Hematopoietic multipotent progenitor cell treated with erythropoietin and hydrocortisone succinate and interleukin-3 and kit ligand, for 6 days (in vitro differentiated cells): Measurements from ENCODE around the gene PRICKLE2.

Source experiments
- DNase-seq: peaks from one replicate; pipeline ENCODE4 v3.0.0-alpha.2; 2015

PRICKLE2 gene

DNA sequence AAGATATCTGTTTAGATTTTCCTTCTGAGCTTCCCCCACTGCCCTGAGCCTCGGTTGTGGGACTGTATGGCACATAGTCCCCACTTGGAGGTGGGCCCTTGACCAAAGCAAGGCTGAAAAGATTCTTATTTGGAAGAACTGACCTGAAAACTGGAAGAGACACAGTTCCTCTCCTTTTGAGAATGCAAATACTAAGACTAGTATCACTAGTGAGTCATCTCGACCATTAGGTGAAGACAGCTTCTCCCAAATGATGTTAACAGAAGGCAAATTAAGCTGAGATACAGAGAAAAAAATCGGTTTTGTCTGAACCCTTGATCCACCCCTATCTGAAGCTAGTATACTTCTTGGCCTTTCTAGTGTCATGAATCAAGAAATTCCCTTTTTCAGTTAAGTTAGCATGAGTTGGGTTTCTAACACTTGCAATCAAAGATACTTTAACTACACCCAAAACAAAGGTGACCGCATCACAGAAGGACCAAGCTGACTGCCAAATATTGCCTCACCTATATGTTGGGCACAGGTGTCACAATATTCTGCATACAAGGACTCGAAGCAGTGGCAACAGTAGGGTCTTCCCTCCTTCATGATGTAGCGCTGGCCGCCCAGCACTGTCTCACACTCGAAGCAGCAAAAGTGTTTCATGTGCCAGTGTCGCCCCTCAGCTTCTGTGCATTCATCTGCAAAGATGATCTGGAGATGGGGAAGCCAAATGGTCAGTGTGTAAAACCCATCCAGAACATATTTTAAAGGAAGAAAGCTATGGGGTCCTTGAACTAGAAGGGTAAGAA, 72.4 kb downstream of the PRICKLE2 start:
- DNase-seq: no peak

DNA sequence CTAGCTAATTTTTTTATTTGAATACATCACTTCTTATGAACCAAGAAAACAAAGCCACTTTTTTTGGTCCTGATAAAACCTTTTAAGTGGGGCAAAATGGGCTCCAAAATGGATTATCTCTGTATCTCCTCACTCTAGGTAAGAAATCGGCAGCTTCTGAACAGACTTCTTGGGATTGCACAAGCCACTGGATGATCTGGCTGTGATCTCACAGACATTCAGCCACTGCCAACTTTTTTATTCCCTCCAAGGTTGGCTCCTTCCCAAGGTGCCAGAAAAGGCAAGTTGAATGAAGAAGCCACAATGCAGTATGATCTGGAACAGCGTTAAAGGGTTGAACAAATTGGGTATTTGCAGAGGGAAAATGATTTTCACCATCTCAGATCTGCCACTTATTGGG, 73.2 kb downstream of the PRICKLE2 start:
- no peak for DNase-seq

DNA sequence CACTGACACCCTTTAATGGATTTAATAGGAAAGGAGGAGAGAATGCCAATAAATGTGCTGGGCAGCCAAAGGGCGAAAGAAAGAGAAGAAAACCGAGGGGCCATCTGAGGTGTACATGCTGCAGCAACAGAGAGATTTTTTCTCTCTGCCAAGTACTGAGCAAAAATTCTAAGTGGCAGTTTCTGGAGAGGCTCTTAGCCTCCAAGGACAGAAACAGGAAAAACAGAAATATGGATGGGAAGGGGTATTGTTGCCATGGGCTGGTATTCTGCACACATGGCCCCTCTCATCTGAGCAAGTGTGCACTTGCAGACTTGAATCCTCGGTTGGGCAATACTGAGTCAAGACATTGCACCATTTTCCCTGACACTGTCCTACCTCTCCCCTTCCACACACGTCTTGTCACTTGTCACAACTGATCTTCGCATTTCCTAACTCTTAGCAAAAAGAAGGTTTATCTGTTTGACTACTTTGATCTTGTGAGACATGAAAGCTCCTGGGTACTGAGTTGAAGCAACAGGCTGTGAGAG, 73.9 kb downstream of the PRICKLE2 start:
- no peak for DNase-seq

DNA sequence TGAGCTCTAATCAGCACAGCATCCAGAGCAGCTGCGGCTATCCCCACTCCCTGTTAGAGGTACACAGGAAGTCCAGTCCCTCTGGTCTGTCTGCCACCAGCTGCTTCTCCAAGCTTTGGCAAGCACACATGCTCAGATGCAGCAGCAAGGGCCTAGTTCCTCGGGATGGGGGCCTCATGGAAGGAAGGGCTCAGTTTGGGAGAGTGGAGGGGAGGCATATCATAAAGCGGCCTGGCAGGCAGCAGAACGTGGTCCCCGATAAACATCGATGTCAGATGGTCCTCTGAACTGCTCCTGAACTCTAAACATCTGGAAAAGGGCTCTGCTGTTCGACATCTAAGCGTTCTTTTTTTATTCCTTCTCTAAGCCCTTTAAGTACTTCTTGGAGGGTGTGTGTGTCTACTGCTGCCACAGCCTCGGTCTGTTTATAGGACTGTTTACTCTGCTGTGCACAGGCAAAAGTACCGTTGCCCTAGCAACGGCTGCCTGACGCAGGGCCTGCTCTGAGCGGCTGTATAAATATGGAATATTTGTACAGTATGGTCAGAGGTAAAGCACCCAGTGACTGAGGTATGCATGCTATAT, 74.6 kb downstream of the PRICKLE2 start:
- DNase-seq: no peak

DNA sequence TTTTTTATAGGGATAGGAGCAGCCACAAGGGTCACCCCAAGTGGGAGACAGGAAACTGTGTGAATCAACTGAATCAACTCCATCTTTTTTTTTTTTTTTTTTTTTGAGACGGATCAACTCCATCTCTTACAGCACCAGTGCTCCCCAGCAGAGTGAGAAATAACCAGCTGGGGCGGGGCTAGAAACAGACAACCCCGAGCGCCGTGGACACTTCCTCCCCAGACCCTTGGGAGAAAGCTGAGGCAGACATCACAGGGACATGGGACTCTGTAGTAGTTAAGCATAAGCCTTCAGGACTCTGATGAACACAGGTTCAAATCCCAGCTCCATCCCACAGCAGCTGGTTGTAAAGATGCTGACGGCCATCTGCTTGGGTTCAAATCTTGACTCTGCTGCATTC, 75.4 kb downstream of the PRICKLE2 start:
- DNase-seq: no peak

DNA sequence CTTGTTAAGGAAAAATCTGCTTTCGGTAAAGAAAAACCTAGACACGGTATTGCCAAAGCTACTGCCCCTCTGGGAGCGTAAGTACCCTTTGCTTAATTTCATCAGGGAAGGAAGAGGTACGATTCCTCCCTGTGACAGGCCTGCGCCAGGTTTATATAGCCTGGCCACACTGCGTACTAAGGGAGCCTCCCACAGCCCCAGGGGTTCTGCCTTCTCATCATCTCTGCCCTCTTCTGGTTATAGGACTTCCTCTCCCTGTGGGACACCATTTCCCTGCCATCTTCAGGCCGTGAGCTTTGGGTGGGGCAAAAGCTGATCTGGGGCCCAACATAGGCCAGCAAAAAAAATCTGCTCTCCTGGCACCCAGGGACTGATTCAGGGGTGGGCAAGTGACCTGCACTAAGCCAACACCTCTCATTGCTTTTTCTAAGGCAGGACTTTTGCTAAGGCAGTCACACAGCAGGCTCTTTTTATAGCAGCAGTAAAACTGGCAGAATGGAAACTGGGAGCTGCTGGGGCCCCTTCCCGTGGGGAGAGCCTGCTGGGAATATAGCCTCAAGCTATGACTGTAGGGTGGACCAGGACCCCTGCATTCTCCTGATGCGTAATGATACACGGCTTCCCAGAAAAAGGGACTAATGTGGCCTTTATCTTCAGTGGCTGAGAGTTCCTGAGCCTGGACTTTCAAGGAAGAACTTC, 76.2 kb downstream of the PRICKLE2 start:
- DNase-seq: no peak

DNA sequence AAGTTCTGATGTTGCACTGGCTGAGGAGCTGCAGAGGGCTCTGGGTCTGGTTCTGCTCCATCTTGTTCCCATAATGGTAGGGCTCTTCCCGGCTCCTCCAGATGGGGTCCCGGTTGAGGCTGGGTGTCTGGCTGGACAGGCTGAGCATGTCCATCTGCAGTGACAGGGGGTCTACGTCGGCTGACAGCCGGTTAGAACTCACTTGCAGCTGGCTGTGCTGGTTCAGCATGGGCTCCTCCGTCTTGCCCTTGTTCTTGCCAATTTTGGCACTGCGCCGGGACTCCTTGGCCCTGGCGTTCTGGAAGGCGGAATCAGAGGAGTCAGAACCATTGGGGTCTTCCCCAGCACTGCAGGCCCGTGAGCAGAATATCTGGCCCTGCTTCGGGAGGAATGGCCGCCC, 78.1 kb downstream of the PRICKLE2 start:
- DNase-seq: no peak

DNA sequence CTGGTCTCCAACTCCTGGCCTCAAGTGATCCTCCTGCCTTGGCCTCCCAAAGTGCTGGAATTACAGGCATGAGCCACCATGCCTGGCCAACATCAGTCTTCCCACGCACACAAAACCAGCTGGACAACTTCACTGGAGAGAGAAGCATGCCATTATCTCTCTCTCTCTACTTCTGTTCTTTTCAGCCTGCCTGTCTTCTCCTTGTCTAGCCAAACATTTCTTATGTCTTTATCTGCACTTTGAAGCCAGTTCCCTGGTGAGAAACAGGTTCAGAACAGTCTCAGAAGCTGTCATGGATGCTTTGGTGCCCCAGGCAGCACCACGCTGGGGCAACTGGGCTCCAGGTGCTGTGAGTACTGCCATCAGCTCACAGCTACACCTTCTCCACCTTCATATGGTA, 79.8 kb downstream of the PRICKLE2 start:
- DNase-seq: no peak

DNA sequence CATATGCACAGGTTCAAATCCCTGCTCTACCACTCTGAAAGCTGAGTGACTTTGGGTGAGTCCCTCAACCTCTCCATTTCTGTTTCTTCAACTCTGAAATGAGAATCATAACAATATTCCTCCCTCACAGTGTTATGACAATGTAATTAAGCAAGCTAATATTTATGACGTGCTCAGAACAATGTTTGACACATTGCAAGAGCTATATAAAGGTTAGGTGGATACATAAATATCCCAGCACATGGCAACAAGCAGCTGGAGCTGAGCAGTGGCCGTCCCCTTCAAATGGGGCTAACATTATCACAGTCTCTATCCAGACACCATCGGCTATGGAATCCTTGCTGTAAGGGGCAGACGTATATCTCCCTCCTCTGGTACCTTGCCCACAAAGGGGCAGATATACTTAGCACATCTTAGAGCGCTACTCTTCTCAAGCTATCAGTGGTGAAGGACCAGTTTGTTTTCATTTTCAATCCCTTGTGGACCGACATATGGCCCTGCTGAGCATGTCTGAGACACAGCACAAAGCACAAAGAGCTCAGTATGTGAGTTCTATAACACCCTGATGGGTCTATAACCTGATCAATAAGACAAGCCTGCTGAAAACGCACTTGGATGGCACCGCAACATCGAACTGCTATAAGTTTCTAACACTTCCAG, 80.9 kb downstream of the PRICKLE2 start:
- DNase-seq: no peak

DNA sequence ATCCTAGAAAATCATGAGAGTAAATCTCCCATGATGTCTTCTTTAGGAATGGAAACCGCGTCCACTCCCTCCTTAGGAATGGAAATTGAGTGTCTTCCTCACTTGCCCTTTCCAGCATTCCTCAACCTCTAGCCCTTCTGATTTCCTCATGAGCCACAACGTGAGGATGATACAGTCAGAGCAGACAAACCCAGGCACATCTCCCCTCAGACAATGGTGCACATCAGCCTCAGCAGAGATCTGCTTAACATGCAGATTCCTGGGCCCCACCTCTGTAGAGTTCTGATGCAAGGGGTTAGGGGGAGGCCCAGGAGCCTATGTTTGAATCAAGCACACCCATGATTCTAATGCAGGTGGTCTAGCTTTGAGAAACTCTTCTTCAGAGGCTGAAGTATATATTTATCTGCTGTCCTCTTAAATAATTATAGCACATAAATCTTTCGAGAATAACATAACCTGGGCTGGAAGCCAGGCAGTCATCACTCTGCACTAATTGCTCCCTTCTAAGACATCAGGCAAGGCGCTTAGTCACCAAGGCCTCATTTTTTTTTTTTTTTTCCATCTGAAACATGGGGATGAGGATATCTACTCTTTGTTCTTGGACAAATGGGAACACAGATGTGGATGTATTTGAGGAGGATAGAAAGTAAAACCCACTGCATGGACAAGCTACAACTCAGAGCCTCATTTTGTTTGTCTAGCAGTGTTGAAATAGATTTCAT, 81.7 kb downstream of the PRICKLE2 start:
- DNase-seq: no peak

DNA sequence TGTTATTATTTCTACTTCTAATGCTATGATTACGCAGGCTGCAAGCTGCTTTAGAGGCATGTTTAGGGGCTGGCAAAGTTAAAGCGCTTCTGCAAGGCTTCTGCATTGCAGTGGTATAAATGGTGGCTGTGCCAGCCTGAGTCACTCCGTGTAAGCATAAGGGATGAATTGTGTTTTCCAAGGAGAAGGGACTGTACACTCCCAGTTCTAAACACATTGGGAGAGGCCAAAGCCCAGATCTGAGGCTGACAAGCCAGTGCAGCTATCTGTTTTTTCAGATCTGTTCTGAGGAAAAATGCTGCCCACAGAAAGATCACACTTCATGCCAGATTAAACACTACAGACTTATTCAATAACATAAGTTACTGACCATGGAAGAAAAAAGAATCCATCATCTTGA, 83.8 kb downstream of the PRICKLE2 start:
- no peak for DNase-seq

DNA sequence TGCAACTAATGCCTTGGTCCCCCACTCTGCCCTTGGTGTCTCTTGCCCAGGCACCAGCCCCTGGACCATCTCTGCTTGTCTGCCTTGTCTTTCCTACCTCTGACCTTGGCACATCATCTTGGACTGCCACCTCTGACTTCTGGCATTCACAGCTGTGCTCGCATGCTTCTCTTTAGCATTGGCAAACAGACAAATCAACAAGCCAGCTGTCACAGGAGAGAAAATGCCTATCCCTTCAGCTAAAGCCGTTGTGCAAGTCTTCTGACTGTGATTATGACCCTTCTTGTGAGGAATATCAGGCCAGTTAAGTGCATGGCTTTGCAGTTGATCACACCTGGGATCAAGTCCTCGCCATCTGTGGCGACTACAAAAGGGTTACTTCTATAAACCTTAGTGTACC, 84.6 kb downstream of the PRICKLE2 start:
- no peak for DNase-seq

DNA sequence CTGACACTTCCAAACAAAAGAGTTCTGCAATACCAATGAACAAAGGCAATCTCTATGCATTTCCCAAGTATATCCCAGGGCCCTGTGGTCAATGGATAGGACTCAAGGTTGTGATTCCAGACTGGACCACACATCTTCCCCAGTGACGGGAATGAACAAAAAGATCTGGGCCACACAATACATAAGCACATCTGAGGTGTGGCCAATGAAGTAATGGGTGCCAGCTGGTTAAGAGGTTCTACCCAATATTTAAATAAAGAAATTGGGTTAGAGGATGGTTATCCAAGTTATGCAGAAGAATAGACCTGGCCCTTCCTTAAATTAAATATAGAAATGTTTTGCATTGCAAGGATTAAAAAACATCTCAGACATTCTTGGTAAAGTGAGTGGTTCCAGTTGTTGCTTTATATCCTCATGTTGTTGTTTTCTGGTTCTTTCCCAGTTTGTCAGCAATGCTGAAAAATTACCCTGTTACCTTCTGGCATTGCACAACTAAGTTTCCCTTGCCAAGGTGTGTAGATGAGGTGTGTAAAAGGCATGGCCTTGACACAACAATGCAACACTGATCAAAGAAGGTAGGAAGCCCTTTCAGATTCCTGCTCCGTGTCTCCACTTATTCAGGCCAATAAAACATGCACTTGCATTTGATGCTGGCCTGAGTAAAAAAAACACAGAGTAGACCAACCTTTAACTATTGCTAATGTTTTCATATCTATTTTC, 86.5 kb downstream of the PRICKLE2 start:
- no peak for DNase-seq

DNA sequence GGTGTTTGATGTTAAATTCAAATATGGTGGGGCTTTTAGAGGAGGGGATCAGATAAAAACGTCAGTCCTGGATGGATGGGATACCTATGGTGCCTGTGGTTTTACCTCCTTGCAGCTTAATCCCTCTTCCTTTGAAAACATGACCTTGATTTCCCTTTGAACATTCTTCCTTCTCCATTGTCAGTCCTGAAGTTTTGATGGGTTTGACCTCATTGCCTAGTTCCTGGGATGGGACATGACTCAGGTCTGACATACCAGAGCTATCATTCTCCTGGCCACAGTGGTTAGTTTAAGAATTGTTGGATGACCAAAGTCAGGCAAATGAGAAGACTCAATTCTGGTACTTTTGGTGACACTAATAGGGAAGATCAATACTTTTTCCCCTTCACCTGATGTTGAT, 87.2 kb downstream of the PRICKLE2 start:
- no peak for DNase-seq

DNA sequence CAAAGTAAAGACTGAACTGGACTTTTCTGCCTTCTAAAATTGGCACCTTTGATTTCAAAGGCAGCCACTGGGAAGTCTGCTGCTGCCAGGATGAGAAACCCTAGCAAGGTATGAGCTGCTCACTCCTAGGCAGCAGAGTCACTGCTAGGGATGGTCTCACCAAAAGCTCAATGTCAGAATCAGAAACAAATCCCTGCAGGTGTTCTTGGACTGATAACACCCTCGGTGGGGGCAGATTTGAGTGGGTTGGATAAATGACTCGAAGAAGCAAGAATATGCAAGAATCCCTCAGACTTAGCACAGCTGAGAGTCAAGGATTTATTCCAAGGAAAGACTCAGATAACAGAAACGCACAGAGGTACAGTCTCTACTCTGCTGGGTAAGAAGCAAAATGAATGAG, 90.4 kb downstream of the PRICKLE2 start:
- no peak for DNase-seq

DNA sequence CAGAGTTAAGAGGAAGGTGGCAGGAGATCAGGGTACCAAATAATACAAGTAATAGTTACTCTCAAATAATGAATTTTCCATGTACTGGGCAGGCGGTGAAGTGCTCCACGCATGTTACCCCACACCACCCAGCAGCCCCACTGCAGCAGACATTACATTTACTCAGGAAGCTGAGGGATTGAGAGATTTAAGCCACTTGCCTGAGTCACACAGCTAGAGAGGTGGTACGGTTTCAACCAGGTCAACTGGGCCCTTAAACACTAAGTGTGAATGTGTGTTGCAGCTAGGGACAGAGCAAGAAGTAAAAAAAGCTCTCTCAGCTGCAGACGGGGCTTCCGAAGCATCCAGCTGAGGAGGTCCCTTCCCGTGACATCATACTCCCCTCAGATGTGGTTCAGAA, 91.3 kb downstream of the PRICKLE2 start:
- no peak for DNase-seq

DNA sequence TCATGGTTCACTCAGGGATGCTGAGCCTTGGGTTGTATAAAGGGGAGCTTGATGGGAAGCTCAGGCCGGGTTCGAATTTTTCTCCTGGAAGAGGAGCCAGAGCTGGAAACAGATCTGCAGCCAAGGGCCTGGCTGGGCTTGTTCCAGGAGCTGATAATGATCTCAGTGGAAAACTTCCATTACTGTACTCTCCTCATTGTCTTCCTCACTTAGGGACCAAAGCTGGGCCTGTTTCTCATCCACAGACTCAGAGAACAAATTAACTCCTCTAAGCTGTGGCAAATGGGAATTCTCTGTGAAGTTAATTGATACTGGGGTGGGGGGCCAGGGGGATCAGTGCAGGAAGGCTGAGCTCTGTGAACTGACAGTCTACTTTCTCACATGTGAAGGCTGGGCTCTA, 92.0 kb downstream of the PRICKLE2 start:
- no peak for DNase-seq

DNA sequence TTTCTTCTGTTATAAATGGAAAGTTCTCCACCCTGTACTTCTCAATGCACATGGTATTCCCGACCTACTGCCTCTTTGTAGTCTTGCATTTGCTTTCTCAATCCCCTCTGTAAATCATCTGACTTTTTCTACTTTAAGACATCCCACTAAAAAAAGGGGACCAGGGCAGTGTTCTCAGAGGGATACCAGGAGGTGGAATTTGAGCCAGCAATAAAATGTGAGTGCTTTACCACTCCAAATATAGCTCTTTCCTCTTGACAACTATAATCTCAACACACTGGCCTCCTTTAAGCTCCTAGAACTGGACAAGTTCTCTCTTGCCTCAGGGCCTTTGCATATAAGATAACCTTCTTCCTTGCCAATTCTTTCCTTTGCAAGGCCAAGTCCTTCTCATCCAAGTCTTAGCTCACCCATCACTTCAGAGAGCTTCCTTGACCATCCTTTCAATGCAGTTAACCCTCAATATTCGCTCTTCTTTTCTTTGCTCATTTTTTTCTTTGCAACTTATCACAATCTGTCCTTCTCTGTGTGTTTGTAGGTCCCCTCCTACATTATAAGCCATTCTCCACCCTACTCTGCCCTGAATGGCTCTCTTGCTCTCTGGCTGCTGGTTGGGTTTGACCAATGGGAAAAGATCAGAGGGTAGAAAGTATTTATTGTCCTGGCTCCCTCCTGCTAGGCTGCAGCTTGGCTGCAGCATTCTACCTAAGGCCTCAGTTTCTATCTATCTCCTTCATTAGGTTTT, 93.4 kb downstream of the PRICKLE2 start:
- no peak for DNase-seq

DNA sequence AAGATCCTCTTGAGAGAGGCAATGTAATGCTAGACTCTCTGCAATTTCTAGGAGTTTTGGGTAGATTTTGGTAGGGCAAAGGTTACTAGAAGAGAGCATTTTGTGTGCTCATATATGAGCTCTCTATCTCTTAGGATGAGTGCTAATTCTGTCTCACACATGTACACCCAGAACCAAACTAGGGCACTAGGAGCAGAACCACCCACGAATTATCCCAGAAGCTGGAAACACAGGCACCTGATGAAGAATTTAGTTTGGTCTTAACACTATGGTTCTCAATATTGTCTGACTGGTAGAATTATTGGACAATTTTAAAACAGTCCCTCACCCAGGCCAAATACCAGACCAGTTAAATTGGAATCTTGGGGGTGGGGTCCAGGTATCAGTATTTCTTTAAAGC, 94.8 kb downstream of the PRICKLE2 start:
- no peak for DNase-seq

DNA sequence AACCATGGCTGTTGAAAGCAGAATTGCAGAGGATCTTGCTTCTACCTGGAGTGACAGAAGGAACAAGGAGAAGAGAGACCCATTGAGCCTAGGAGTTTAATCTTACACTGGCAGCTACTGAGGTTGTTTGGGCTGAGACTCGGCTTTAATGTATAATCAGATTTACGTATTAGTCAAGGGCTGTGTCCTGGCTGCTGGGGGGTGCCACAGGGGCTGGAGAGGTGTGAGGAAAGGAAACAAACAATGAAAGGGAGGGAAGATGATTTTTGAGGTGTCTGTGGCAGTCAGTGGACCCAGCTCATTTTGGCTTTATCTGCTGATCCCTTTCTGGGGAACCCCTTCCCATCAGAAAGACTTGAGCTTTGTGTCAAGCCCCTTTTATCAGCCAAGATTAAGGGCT, 95.7 kb downstream of the PRICKLE2 start:
- no peak for DNase-seq

DNA sequence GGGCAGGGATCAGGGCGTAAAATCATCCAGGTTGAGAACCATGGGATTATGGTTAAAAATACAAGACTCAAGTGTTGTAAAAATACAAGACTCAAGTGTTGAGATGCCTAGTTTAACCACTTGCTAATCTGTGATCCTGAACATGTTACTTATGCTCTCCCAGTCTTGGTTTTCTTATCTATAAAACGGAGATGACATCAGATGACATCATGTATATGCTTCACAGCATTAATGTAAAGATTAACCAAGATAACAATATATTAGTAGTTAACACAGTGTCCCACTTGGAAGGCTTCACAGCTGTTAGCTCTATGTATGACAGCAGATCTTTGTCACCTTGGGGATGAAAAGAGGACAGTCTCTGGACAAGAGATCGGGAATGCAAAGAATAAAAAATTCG, 96.2 kb downstream of the PRICKLE2 start:
- DNase-seq: no peak
